ENCODE measurements around the gene GJA3.
"Not testable (repeated sequence)": the region's sequence is repeated elsewhere in the genome, so short reads cannot be mapped to it uniquely, and the experiment has no call there.

The GJA3 gene

GRCh38 chr13:20182231-20182846, 21.5 kb upstream of the GJA3 start:
- DNase-seq = peak; percentile 64

GRCh38 chr13:20181188-20181587, 20.3 kb upstream of the GJA3 start:
- no peak for DNase-seq

- DNase-seq = no peak
Observed at GRCh38 chr13:20178156-20178555, 17.3 kb upstream of the GJA3 start.

GRCh38 chr13:20177049-20177831, 16.4 kb upstream of the GJA3 start:
- DNase-seq = no peak

- no peak for DNase-seq
Observed at GRCh38 chr13:20175907-20176652, 15.2 kb upstream of the GJA3 start.

GRCh38 chr13:20175406-20175794, 14.5 kb upstream of the GJA3 start:
- no peak for DNase-seq

GRCh38 chr13:20174656-20175405, 14.0 kb upstream of the GJA3 start:
- peak; percentile 87 for DNase-seq

GRCh38 chr13:20173116-20173746, 12.4 kb upstream of the GJA3 start:
- no peak for DNase-seq

- no peak for DNase-seq
Observed at GRCh38 chr13:20171364-20171763, 10.5 kb upstream of the GJA3 start.

- no peak for DNase-seq
Observed at GRCh38 chr13:20170921-20171320, 10.1 kb upstream of the GJA3 start.

GRCh38 chr13:20168396-20168795, 7.5 kb upstream of the GJA3 start:
- DNase-seq = no peak

GRCh38 chr13:20165417-20166257, 4.8 kb upstream of the GJA3 start:
- peak; percentile 23 for DNase-seq

- DNase-seq = no peak
Observed at GRCh38 chr13:20161951-20162300, 1.1 kb upstream of the GJA3 start.

- no peak for DNase-seq
Observed at GRCh38 chr13:20161275-20161950, 561 bp upstream of the GJA3 start.

GRCh38 chr13:20159646-20160305, 1.1 kb downstream of the GJA3 start:
- DNase-seq = peak; percentile 23

GRCh38 chr13:20157151-20157796, 3.6 kb downstream of the GJA3 start:
- no peak for DNase-seq

GRCh38 chr13:20156702-20157101, 4.2 kb downstream of the GJA3 start:
- DNase-seq = no peak

GRCh38 chr13:20153290-20153689, 7.6 kb downstream of the GJA3 start:
- not testable (repeated sequence) for DNase-seq

GRCh38 chr13:20151612-20152011, 9.2 kb downstream of the GJA3 start:
- DNase-seq = no peak

GRCh38 chr13:20151016-20151415, 9.8 kb downstream of the GJA3 start:
- DNase-seq = no peak

All from fibroblast of skin of back (primary cell).